Upper lobe of left lung (tissue), 6 donors: Measurements from ENCODE around the gene TCF12. TPM values are rescaled to one million over a fixed set of nuclear protein-coding genes. Genes with fewer than 3 reads are reported as not detected.
A peak's percentile ranks its signal among the peaks of the same experiment; 100 is the strongest.

Experiments used
- ATAC-seq, 2 donors: fragments of 200-7000 bp; cut with Tn5 transposase; one replicate each; pipeline ENCODE4 v1.9.1; 2022; ENCODE audit warnings: mild to moderate bottlenecking in 2 of 2, moderate library complexity in 2 of 2; ENCODE audit not compliant: low FRiP score in 2 of 2
- DNase-seq, 2 donors: peaks; one replicate each; pipeline ENCODE4 v3.0.0-alpha.2; 2019 to 2020
- H3K27ac ChIP-seq, 4 donors: fragments of 200-600 bp; sonication (generic); one replicate each; pipeline ENCODE4 v1.5.1; 2016 to 2019
- H3K27me3 ChIP-seq, 4 donors: fragments of 200-600 bp; sonication (generic); one replicate each; pipeline ENCODE4 v1.5.1; 2017 to 2019
- H3K36me3 ChIP-seq, 4 donors: fragments of 200-600 bp; sonication (generic); one replicate each; pipeline ENCODE4 v1.5.1; 2016 to 2019
- H3K4me1 ChIP-seq, 4 donors: fragments of 200-600 bp; sonication (generic); one replicate each; pipeline ENCODE4 v1.5.1; 2018 to 2019
- H3K4me3 ChIP-seq, 4 donors: fragments of 200-600 bp; sonication (generic); one replicate each; pipeline ENCODE4 v1.5.1; 2017 to 2019; ENCODE audit warnings: mild to moderate bottlenecking in 2 of 4, moderate library complexity in 1 of 4
- H3K9me3 ChIP-seq, 4 donors: fragments of 200-600 bp; sonication (generic); one replicate each; pipeline ENCODE4 v1.5.1; 2018 to 2019
- EP300 ChIP-seq, 4 donors: sonication (generic); formaldehyde crosslinking; IDR thresholded peaks; one replicate each; pipeline ENCODE4 v1.5.1; 2017; ENCODE audit warnings: antibody characterized with exemption in 4 of 4, control low read depth in 2 of 4
- POLR2A ChIP-seq, 4 donors: fragments of 450-650 bp; IDR thresholded peaks; one replicate each; pipeline ENCODE4 v1.5.1; 2016 to 2017; ENCODE audit warnings: antibody characterized with exemption in 4 of 4, mild to moderate bottlenecking in 2 of 4
- POLR2AphosphoS5 ChIP-seq, 2 donors: sonication (generic); formaldehyde crosslinking; IDR thresholded peaks; one replicate each; pipeline ENCODE4 v1.5.1; 2017; ENCODE audit warnings: antibody characterized with exemption in 2 of 2
- WGBS, 2 donors: methylation state at CpG; one replicate each; pipeline ENCODE4 v1.1.5; 2017 to 2018; 5-methylcytosine and 5-hydroxymethylcytosine counted together
- total RNA-seq, 6 donors: library from RNA; depleted of rRNA in 4 of 6; stranded (reverse); fragments of >200 nt in 4 of 6; gene quantifications; one replicate each; pipeline versions ENCODE4 v1.1.0 to v1.2.1, GENCODE V29; 2016 to 2021
- TF ChIP-seq, protein P1 (sequence below), 6 experiments: fragments of 450-650 bp in 4 of 6; fragments of 200-600 bp in 2 of 6; sonication (generic) in 2 of 6; IDR thresholded peaks; one replicate each; pipeline ENCODE4 v1.5.1; 2016 to 2019; ENCODE audit warnings: antibody characterized with exemption in 6 of 6
- donor health status: DM: no; HTN: no; CAD: no; lungs with moderate emphysema.
- donor health status: DM: no; HTN: yes; CAD: no; lungs with severe emphysema.

The TCF12 gene
- total RNA-seq, 6 donors from 2014 or later, result 74.5 to 257 (median 103) TPM

DNA sequence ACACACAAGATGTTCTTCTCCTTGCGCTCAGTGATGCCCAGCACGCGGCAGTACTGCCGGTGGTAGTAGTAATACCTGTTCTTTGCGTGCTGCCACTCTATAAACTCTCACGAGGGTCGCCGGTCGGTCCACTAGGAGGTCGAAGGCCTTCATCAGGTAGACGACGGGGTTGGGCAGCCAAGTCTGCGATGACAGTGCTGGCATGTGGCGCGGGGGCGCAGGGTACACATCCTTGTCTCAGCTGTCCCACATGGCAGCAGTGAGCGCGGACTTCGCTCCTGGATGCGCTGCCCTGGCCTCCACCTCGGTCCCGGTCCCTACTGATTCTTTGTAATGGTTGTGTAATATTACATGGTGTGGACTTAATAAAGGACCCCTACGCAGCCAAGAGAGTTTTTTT, 407.8 kb downstream of the TCF12 start:
- no peak for ATAC-seq
- TF ChIP-seq EP300 (IDR thresholded peaks at IDR 0.05), result no peak
- TF ChIP-seq, protein P1, sequence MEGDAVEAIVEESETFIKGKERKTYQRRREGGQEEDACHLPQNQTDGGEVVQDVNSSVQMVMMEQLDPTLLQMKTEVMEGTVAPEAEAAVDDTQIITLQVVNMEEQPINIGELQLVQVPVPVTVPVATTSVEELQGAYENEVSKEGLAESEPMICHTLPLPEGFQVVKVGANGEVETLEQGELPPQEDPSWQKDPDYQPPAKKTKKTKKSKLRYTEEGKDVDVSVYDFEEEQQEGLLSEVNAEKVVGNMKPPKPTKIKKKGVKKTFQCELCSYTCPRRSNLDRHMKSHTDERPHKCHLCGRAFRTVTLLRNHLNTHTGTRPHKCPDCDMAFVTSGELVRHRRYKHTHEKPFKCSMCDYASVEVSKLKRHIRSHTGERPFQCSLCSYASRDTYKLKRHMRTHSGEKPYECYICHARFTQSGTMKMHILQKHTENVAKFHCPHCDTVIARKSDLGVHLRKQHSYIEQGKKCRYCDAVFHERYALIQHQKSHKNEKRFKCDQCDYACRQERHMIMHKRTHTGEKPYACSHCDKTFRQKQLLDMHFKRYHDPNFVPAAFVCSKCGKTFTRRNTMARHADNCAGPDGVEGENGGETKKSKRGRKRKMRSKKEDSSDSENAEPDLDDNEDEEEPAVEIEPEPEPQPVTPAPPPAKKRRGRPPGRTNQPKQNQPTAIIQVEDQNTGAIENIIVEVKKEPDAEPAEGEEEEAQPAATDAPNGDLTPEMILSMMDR (IDR thresholded peaks at IDR 0.05), result no peak
- no peak for TF ChIP-seq POLR2AphosphoS5 (IDR thresholded peaks at IDR 0.05)
- TF ChIP-seq POLR2A (IDR thresholded peaks at IDR 0.05), result no peak
- H3K27me3 ChIP-seq, result no peaks in the 10 kb centered on the region
- no peaks in the 10 kb centered on the region for H3K9me3 ChIP-seq
- WGBS, 2 donors, result 91 to 92% methylated on average over 15 to 23 of the region's 23 CpGs
- H3K4me3 ChIP-seq, result no peak overlapping the region
- DNase-seq, result peak in 1 of 2 donors; percentile 61
- no peak overlapping the region for H3K27ac ChIP-seq
- H3K36me3 ChIP-seq, result no peaks in the 10 kb centered on the region
- peaks cover 0 to 6% (median 5%) of the 10 kb centered on the region in 4 donors for H3K4me1 ChIP-seq

DNA sequence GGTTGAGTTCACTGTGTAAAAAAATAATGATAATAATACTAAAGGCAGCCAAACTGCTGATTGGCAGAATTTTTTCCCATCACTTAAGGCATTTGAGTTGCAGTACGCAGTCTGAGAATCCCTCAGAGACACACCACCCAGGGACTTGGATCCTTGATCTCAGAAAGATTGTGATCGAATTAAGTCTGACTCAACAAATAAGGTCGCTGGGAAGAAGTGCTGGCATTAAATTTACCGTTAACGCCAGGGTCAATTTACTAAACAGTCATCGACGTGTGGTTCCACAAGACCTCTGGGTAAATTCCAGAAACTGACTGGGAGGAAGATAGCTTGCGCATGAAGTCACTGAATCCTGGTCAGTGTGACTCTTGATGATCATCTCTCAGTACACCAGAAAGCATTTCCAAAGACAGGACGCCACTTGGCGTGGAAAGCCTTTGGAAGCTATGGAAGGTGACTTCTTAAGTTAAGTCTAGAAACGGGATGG, 409.6 kb downstream of the TCF12 start:
- 83 to 88% methylated on average over 11 of the region's 11 CpGs for WGBS, 2 donors
- Histone ChIP-seq H3K27me3 (no peaks in the 10 kb centered on the region), H3K9me3 (no peaks in the 10 kb centered on the region), H3K4me1 (peaks cover 0 to 6% (median 5%) of the 10 kb centered on the region in 4 donors), H3K36me3 (no peaks in the 10 kb centered on the region), H3K4me3 (no peak overlapping the region), H3K27ac (no peak overlapping the region)
- no peak for DNase-seq
- ATAC-seq, result peak in 1 of 2 donors; percentile 85
- no peak for TF ChIP-seq POLR2AphosphoS5 (IDR thresholded peaks at IDR 0.05)
- no peak for TF ChIP-seq EP300 (IDR thresholded peaks at IDR 0.05)
- no peak for TF ChIP-seq POLR2A (IDR thresholded peaks at IDR 0.05)
- TF ChIP-seq, protein P1 (IDR thresholded peaks at IDR 0.05), result no peak

DNA sequence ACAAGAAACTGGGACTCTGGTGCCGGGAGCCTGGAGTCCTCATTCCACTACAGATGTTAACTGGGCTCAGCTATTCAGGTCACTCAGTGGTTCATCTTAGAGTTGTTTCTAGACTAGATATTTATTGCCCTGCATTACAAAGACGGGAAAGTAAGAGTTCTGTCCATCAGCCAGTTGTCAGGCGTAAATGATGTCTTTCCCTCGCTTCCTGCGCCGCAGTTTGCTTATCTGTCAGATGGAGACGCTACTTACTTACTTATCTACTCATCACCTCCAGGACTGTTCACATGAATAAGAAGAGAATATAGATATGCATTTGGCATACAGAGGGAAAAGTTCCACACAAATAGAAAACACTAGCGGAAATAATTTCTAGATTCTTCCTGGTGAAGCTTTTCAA, 410.0 kb downstream of the TCF12 start:
- 89 to 95% methylated on average over 8 of the region's 8 CpGs for WGBS, 2 donors
- H3K36me3 ChIP-seq, result no peaks in the 10 kb centered on the region

DNA sequence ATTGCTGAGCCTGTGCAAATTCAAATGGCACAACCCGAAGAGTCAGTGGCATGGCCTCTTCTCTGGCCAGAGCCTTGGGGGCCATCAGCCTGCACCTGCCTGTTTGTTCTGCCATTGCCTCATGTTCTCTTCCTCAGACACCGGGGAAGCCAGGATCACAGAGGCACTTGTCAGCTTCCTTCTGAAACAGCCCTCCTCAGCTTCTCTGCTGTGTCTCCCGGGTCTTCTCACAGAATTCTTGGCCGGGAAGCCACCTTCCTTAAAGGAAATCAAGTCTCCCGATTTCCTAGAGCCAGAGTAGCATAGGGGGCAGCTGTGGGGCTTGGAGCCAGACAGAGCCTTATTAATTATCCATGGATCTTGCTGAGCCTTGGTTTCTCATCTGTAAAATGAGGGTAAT, 410.5 kb downstream of the TCF12 start:
- Histone ChIP-seq H3K36me3 (no peaks in the 10 kb centered on the region), H3K4me3 (no peak overlapping the region), H3K4me1 (peaks cover 0 to 2% (median under 1%) of the 10 kb centered on the region in 4 donors), H3K27ac (no peak overlapping the region), H3K9me3 (no peaks in the 10 kb centered on the region), H3K27me3 (no peaks in the 10 kb centered on the region)
- WGBS, 2 donors, result 51 to 53% methylated on average over 5 of the region's 5 CpGs
- TF ChIP-seq POLR2A (IDR thresholded peaks at IDR 0.05), result no peak
- TF ChIP-seq POLR2AphosphoS5 (IDR thresholded peaks at IDR 0.05), result no peak
- TF ChIP-seq, protein P1 (IDR thresholded peaks at IDR 0.05), result no peak
- no peak for TF ChIP-seq EP300 (IDR thresholded peaks at IDR 0.05)
- ATAC-seq (no peak), DNase-seq (no peak)

More for the DNA sequence above, 410.0 kb downstream of the TCF12 start:
- no peak for ATAC-seq
- Histone ChIP-seq H3K27me3 (no peaks in the 10 kb centered on the region), H3K4me1 (peaks cover 0 to 4% (median 3%) of the 10 kb centered on the region in 4 donors), H3K27ac (no peak overlapping the region), H3K4me3 (no peak overlapping the region), H3K9me3 (no peaks in the 10 kb centered on the region)
- DNase-seq, result no peak
- TF ChIP-seq, protein P1 (IDR thresholded peaks at IDR 0.05), result no peak
- TF ChIP-seq POLR2A (IDR thresholded peaks at IDR 0.05) (no peak), EP300 (IDR thresholded peaks at IDR 0.05) (no peak), POLR2AphosphoS5 (IDR thresholded peaks at IDR 0.05) (no peak)
